ENCODE measurements around the gene AMIGO1. TPM values are rescaled to one million over a fixed set of nuclear protein-coding genes. Genes with fewer than 3 reads are reported as not detected.

Gene AMIGO1
- total RNA-seq, 1 experiment from 2014 or later: 2.7 TPM

- Histone ChIP-seq H4K20me1 (ENCODE audit: low read length) (no peaks in the 10 kb centered on the region), H3F3A (ENCODE audit: low read length, unreplicated experiment) (no peaks in the 10 kb centered on the region), H3K9me3 (ENCODE audit: low read length) (0 out of 2 replicates have a peak, but pooled peaks cover 11% of the 10 kb centered on the region), H3K36me3 (ENCODE audit: low read depth, low read length) (no peaks in the 10 kb centered on the region), H3K4me2 (ENCODE audit: low read length) (no peak overlapping the region), H2AFZ (ENCODE audit: low read length) (no peak overlapping the region), H3K9me2 (replicated peaks; ENCODE audit: low read length) (no peaks in the 10 kb centered on the region), H3K4me3 (ENCODE audit: low read length) (no peak overlapping the region), H3K9ac (ENCODE audit: low read length) (no peak overlapping the region), H3K4me1 (ENCODE audit: insufficient read depth, low read length) (no peaks in the 10 kb centered on the region), H3K27me3 (ENCODE audit: low read length) (peaks cover 21% of the 10 kb centered on the region), H3K79me2 (ENCODE audit: low read length) (no peaks in the 10 kb centered on the region), H3K27ac (ENCODE audit: low read length) (no peak overlapping the region)
- no peak for DNase-seq
- intact Hi-C loops (cut with micrococcal nuclease): no loop called here
- BruUV-seq (replicated peaks): no TSS peak
- CTCF ChIA-PET: no interaction called here
- POLR2A ChIA-PET (ENCODE audit: unreplicated experiment): no interaction called here
- ATAC-seq: no peak
- no peak for TF ChIP-seq EZH2phosphoT487 (IDR thresholded peaks at IDR 0.05; ENCODE audit: borderline replicate concordance, low read length)
- TF ChIP-seq CTCF (conservative IDR thresholded peaks at IDR 0.05; ENCODE audit: low read depth, low read length): no peak
- no peak for TF ChIP-seq EZH2 (IDR thresholded peaks at IDR 0.05; ENCODE audit: low read length, unreplicated experiment)
Observed at GRCh38 chr1:109457819-109458218, 51.7 kb downstream of the AMIGO1 start.

- Histone ChIP-seq H3K9ac (ENCODE audit: low read length) (no peak overlapping the region), H3K4me2 (ENCODE audit: low read length) (no peak overlapping the region), H3K4me3 (ENCODE audit: low read length) (no peak overlapping the region), H3K27me3 (ENCODE audit: low read length) (no peaks in the 10 kb centered on the region), H3K4me1 (ENCODE audit: insufficient read depth, low read length) (no peaks in the 10 kb centered on the region), H2AFZ (ENCODE audit: low read length) (no peak overlapping the region), H3F3A (ENCODE audit: low read length, unreplicated experiment) (no peaks in the 10 kb centered on the region), H3K36me3 (ENCODE audit: low read depth, low read length) (no peaks in the 10 kb centered on the region), H3K9me2 (replicated peaks; ENCODE audit: low read length) (no peaks in the 10 kb centered on the region), H3K9me3 (ENCODE audit: low read length) (0 out of 2 replicates have a peak, but pooled peaks cover 11% of the 10 kb centered on the region), H3K27ac (ENCODE audit: low read length) (no peak overlapping the region), H4K20me1 (ENCODE audit: low read length) (no peaks in the 10 kb centered on the region), H3K79me2 (ENCODE audit: low read length) (no peaks in the 10 kb centered on the region)
- POLR2A ChIA-PET (ENCODE audit: unreplicated experiment): no interaction called here
- CTCF ChIA-PET: no interaction called here
- BruUV-seq (replicated peaks): no TSS peak
- intact Hi-C loops (cut with micrococcal nuclease): no loop called here
- ATAC-seq: no peak
- DNase-seq: no peak
- no peak for TF ChIP-seq EZH2phosphoT487 (IDR thresholded peaks at IDR 0.05; ENCODE audit: borderline replicate concordance, low read length)
- no peak for TF ChIP-seq EZH2 (IDR thresholded peaks at IDR 0.05; ENCODE audit: low read length, unreplicated experiment)
- no peak for TF ChIP-seq CTCF (conservative IDR thresholded peaks at IDR 0.05; ENCODE audit: low read depth, low read length)
Observed at GRCh38 chr1:109454497-109455133, 54.9 kb downstream of the AMIGO1 start.

Other genes with a start within 250 kb of the AMIGO1 start
- gene PSRC1, start 226.6 kb downstream of the AMIGO1 start, total RNA-seq (2014; rRNA removed): 33.8 and 34.5 TPM in 2 replicates
- not detected in 2 replicates for gene MYBPHL, start 202.7 kb downstream of the AMIGO1 start, total RNA-seq (2014; rRNA removed)
- 9.2 and 14.3 TPM in 2 replicates for gene SORT1, start 111.8 kb downstream of the AMIGO1 start, total RNA-seq (2014; rRNA removed)
- gene PSMA5, start 83.3 kb downstream of the AMIGO1 start, total RNA-seq (2014; rRNA removed): 84.1 and 86.9 TPM in 2 replicates
- not detected in 2 replicates for gene SYPL2, start 43.2 kb downstream of the AMIGO1 start, total RNA-seq (2014; rRNA removed)
- 9.2 and 9.4 TPM in 2 replicates for gene ATXN7L2, start 25.8 kb downstream of the AMIGO1 start, total RNA-seq (2014; rRNA removed)
- 2.7 and 4.2 TPM in 2 replicates for gene CYB561D1, start 15.6 kb downstream of the AMIGO1 start, total RNA-seq (2014; rRNA removed)
- gene GPR61, start 30.1 kb upstream of the AMIGO1 start, total RNA-seq (2014; rRNA removed): 0.07 and 1.3 TPM in 2 replicates
- gene GNAI3, start 38.9 kb upstream of the AMIGO1 start, total RNA-seq (2014; rRNA removed): 6.7 and 6.8 TPM in 2 replicates
- gene GNAT2, start 109.9 kb upstream of the AMIGO1 start, total RNA-seq (2014; rRNA removed): 0.29 and 0.69 TPM in 2 replicates
- 75.3 and 128 TPM in 2 replicates for gene AMPD2, start 110.1 kb upstream of the AMIGO1 start, total RNA-seq (2014; rRNA removed)
- 24.0 and 25.9 TPM in 2 replicates for gene GSTM4, start 146.4 kb upstream of the AMIGO1 start, total RNA-seq (2014; rRNA removed)
- gene GSTM2, start 158.3 kb upstream of the AMIGO1 start, total RNA-seq (2014; rRNA removed): 29.0 and 38.6 TPM in 2 replicates
- gene GSTM1, start 178.1 kb upstream of the AMIGO1 start, total RNA-seq (2014; rRNA removed): not detected in 2 replicates
- not detected in 2 replicates for gene GSTM5, start 202.5 kb upstream of the AMIGO1 start, total RNA-seq (2014; rRNA removed)
- 76.6 and 80.9 TPM in 2 replicates for gene GSTM3, start 231.3 kb upstream of the AMIGO1 start, total RNA-seq (2014; rRNA removed)